Measurements from ENCODE around the gene CD2AP. TPM values are rescaled to one million over a fixed set of nuclear protein-coding genes. Genes with fewer than 3 reads are reported as not detected.

Gene CD2AP
- total and polyA plus RNA-seq, 2 experiments from 2014 or later = 13.7 to 48.0 TPM

GRCh38 chr6:47621838-47622449 lies 144.4 kb downstream of the CD2AP start:
- TF ChIP-seq CTCF (IDR thresholded peaks at IDR 0.05; ENCODE audit: poor library complexity) (no peak), EZH2 (IDR thresholded peaks at IDR 0.05; ENCODE audit: borderline replicate concordance) (no peak), EZH2phosphoT487 (IDR thresholded peaks at IDR 0.05; ENCODE audit: low read depth, severe bottlenecking, unreplicated experiment) (no peak)
- H3K9me2 ChIP-seq (replicated peaks; ENCODE audit: insufficient read depth) = no peaks in the 10 kb centered on the region
- no peak for DNase-seq (ENCODE audit: low spot score)
- H3K36me3 ChIP-seq (replicated peaks; ENCODE audit: insufficient read depth, low read depth) = no peaks in the 10 kb centered on the region
- 94% methylated on average over 12 of the region's 12 CpGs for WGBS (ENCODE audit: low lambda C conversion rate, missing lambda C conversion rate)
- H3K79me2 ChIP-seq = no peaks in the 10 kb centered on the region
- H3K27me3 ChIP-seq = no peaks in the 10 kb centered on the region
- no peak overlapping the region for H3K4me3 ChIP-seq
- no peaks in the 10 kb centered on the region for H3K9me3 ChIP-seq (ENCODE audit: low read depth)
- H3K4me2 ChIP-seq = no peak overlapping the region
- no peaks in the 10 kb centered on the region for H3K4me1 ChIP-seq (ENCODE audit: insufficient read depth)
- no peak overlapping the region for H3K27ac ChIP-seq
- H2AFZ ChIP-seq = no peak overlapping the region
- H4K20me1 ChIP-seq (ENCODE audit: insufficient read depth, poor library complexity, severe bottlenecking) = no peaks in the 10 kb centered on the region

GRCh38 chr6:47626782-47627181 lies 149.2 kb downstream of the CD2AP start:
- Histone ChIP-seq H3K79me2 (no peaks in the 10 kb centered on the region), H3K4me2 (no peak overlapping the region), H2AFZ (no peak overlapping the region), H3K27me3 (no peaks in the 10 kb centered on the region), H4K20me1 (ENCODE audit: insufficient read depth, poor library complexity, severe bottlenecking) (no peaks in the 10 kb centered on the region), H3K4me1 (ENCODE audit: insufficient read depth) (peaks cover 4% of the 10 kb centered on the region), H3K9me2 (replicated peaks; ENCODE audit: insufficient read depth) (no peaks in the 10 kb centered on the region), H3K4me3 (no peak overlapping the region), H3K36me3 (replicated peaks; ENCODE audit: insufficient read depth, low read depth) (no peaks in the 10 kb centered on the region), H3K27ac (no peak overlapping the region), H3K9me3 (ENCODE audit: low read depth) (no peaks in the 10 kb centered on the region)
- DNase-seq (ENCODE audit: low spot score) = no peak
- 74% methylated on average over 2 of the region's 2 CpGs for WGBS (ENCODE audit: low lambda C conversion rate, missing lambda C conversion rate)
- TF ChIP-seq EZH2 (IDR thresholded peaks at IDR 0.05; ENCODE audit: borderline replicate concordance) (no peak), EZH2phosphoT487 (IDR thresholded peaks at IDR 0.05; ENCODE audit: low read depth, severe bottlenecking, unreplicated experiment) (no peak), CTCF (IDR thresholded peaks at IDR 0.05; ENCODE audit: poor library complexity) (no peak)

GRCh38 chr6:47628448-47629272 lies 151.1 kb downstream of the CD2AP start:
- Histone ChIP-seq H3K79me2 (no peaks in the 10 kb centered on the region), H3K4me2 (no peak overlapping the region), H3K9me2 (replicated peaks; ENCODE audit: insufficient read depth) (no peaks in the 10 kb centered on the region), H3K36me3 (replicated peaks; ENCODE audit: insufficient read depth, low read depth) (no peaks in the 10 kb centered on the region), H2AFZ (no peak overlapping the region), H4K20me1 (ENCODE audit: insufficient read depth, poor library complexity, severe bottlenecking) (no peaks in the 10 kb centered on the region), H3K4me1 (ENCODE audit: insufficient read depth) (peaks cover 5% of the 10 kb centered on the region), H3K4me3 (no peak overlapping the region), H3K9me3 (ENCODE audit: low read depth) (no peaks in the 10 kb centered on the region), H3K27me3 (no peaks in the 10 kb centered on the region), H3K27ac (no peak overlapping the region)
- WGBS (ENCODE audit: low lambda C conversion rate, missing lambda C conversion rate) = 76% methylated on average over 7 of the region's 7 CpGs
- DNase-seq (ENCODE audit: low spot score) = no peak
- TF ChIP-seq EZH2phosphoT487 (IDR thresholded peaks at IDR 0.05; ENCODE audit: low read depth, severe bottlenecking, unreplicated experiment) (no peak), CTCF (IDR thresholded peaks at IDR 0.05; ENCODE audit: poor library complexity) (no peak), EZH2 (IDR thresholded peaks at IDR 0.05; ENCODE audit: borderline replicate concordance) (no peak)
